CD14-positive monocyte (primary cell): ENCODE results near the gene CEP128. TPM values are rescaled to one million over a fixed set of nuclear protein-coding genes. Genes with fewer than 3 reads are reported as not detected.

Experiments used
- DNase-seq, 3 donors: peaks; one replicate each; pipeline ENCODE4 v3.0.0-alpha.2; 2011 to 2022
- H2AFZ ChIP-seq: 2 replicates; pipeline ENCODE4 v1.6.0; 2012; ENCODE audit warnings: mild to moderate bottlenecking, low read depth, low read length, inconsistent platforms; ENCODE audit not compliant: insufficient read depth, poor library complexity, severe bottlenecking
- H3K27ac ChIP-seq, 2 donors: 1 replicate in 1 of 2; 2 replicates in 1 of 2; pipeline ENCODE4 v1.5.1; 2012 to 2013; ENCODE audit warnings: low read length in 2 of 2, control low read depth in 1 of 2, inconsistent platforms in 1 of 2, low read depth in 1 of 2, mild to moderate bottlenecking in 1 of 2
- H3K27me3 ChIP-seq, 2 donors: one replicate each; pipeline versions ENCODE4 v1.6.0 to v1.6.1; 2011 to 2013; ENCODE audit warnings: low read length in 2 of 2; ENCODE audit not compliant: control insufficient read depth in 2 of 2, insufficient read depth in 2 of 2
- H3K36me3 ChIP-seq, 2 donors: replicated peaks in 1 of 2; 1 replicate in 1 of 2; 2 replicates in 1 of 2; pipeline versions ENCODE4 v1.5.1 to v1.6.1; 2012 to 2013; ENCODE audit warnings: low read length in 2 of 2, control low read depth in 1 of 2, inconsistent platforms in 1 of 2, mild to moderate bottlenecking in 1 of 2; ENCODE audit not compliant: insufficient read depth in 2 of 2, control insufficient read depth in 1 of 2
- H3K4me1 ChIP-seq, 2 donors: 1 replicate in 1 of 2; 2 replicates in 1 of 2; pipeline versions ENCODE4 v1.5.1 to v1.6.1; 2012 to 2013; ENCODE audit warnings: low read length in 2 of 2, control low read depth in 1 of 2, inconsistent platforms in 1 of 2, mild to moderate bottlenecking in 1 of 2, moderate library complexity in 1 of 2; ENCODE audit not compliant: insufficient read depth in 2 of 2, control insufficient read depth in 1 of 2
- H3K4me2 ChIP-seq: replicated peaks from 2 replicates; pipeline ENCODE3; 2012; ENCODE audit warnings: low read length, moderate library complexity, mild to moderate bottlenecking; ENCODE audit not compliant: poor library complexity, severe bottlenecking; ENCODE audit errors: extremely low read depth
- H3K4me3 ChIP-seq, 3 experiments: fragments of 200-600 bp in 1 of 3; sonication (generic) in 1 of 3; replicated peaks in 1 of 3; 1 replicate in 2 of 3; 2 replicates in 1 of 3; pipeline ENCODE4 v1.5.1; 2011 to 2013; ENCODE audit warnings: low read length in 3 of 3, mild to moderate bottlenecking in 3 of 3, control low read depth in 2 of 3, low read depth in 2 of 3, inconsistent platforms in 1 of 3, moderate library complexity in 1 of 3
- H3K79me2 ChIP-seq: 2 replicates; pipeline ENCODE4 v1.6.0; 2012; ENCODE audit warnings: mild to moderate bottlenecking, control low read depth, inconsistent platforms, low read length, moderate library complexity; ENCODE audit not compliant: insufficient read depth
- H3K9ac ChIP-seq: 2 replicates; pipeline ENCODE4 v1.6.0; 2017; ENCODE audit warnings: low read length, mild to moderate bottlenecking; ENCODE audit not compliant: insufficient read depth, poor library complexity, severe bottlenecking
- H3K9me3 ChIP-seq, 2 donors: replicated peaks in 1 of 2; 1 replicate in 1 of 2; 2 replicates in 1 of 2; pipeline versions ENCODE4 v1.5.1 to v1.6.1; 2012 to 2013; ENCODE audit warnings: low read length in 2 of 2, control low read depth in 1 of 2; ENCODE audit not compliant: control insufficient read depth in 1 of 2, insufficient read depth in 1 of 2
- H4K20me1 ChIP-seq: 2 replicates; pipeline ENCODE4 v1.6.0; 2012; ENCODE audit warnings: mild to moderate bottlenecking, low read length, control low read depth, moderate library complexity; ENCODE audit not compliant: insufficient read depth
- H3K27ac Mint-ChIP-seq, 7 donors: one replicate each; pipeline ENCODE4 v1.8.0; 2020; ENCODE audit warnings: mild to moderate bottlenecking in 7 of 7, mixed read lengths in 7 of 7, moderate library complexity in 6 of 7, inconsistent platforms in 2 of 7
- H3K27me3 Mint-ChIP-seq, 3 donors: one replicate each; pipeline ENCODE4 v1.8.0; 2021 to 2022; ENCODE audit warnings: low read depth in 3 of 3, mild to moderate bottlenecking in 3 of 3, mixed read lengths in 3 of 3, moderate library complexity in 3 of 3, inconsistent platforms in 1 of 3
- H3K36me3 Mint-ChIP-seq, 2 donors: one replicate each; pipeline ENCODE4 v1.8.0; 2020; ENCODE audit warnings: mixed read lengths in 2 of 2, inconsistent platforms in 1 of 2, mild to moderate bottlenecking in 1 of 2
- H3K4me1 Mint-ChIP-seq: one replicate; pipeline ENCODE4 v1.8.0; 2020; ENCODE audit warnings: mild to moderate bottlenecking, mixed read lengths
- H3K4me3 Mint-ChIP-seq, 2 donors: one replicate each; pipeline ENCODE4 v1.8.0; 2020; ENCODE audit warnings: mild to moderate bottlenecking in 2 of 2, mixed read lengths in 2 of 2, moderate library complexity in 1 of 2
- H3K9me3 Mint-ChIP-seq, 7 donors: one replicate each; pipeline ENCODE4 v1.8.0; 2020 to 2022; ENCODE audit warnings: mixed read lengths in 7 of 7, mild to moderate bottlenecking in 6 of 7, moderate library complexity in 6 of 7, inconsistent platforms in 2 of 7
- WGBS: methylation state at CpG from one replicate; pipeline ENCODE4 v1.1.5; 2013; ENCODE audit warnings: missing lambda C conversion rate; ENCODE audit not compliant: insufficient coverage; 5-methylcytosine and 5-hydroxymethylcytosine counted together
- intact Hi-C, 2 donors: fragments of 100-400 bp; cut with micrococcal nuclease; formaldehyde crosslinking; loops; one replicate each; pipeline versions ENCODE4 v1.15.0 to v1.15.1; 2023
- polyA plus RNA-seq, 3 donors: library from polyadenylated mRNA; depleted of rRNA in 1 of 3; unstranded in 2 of 3; stranded (reverse) in 1 of 3; fragments of 300-500 nt in 2 of 3; fragments of >200 nt in 1 of 3; fragmentation: Illumina TruSeq in 2 of 3; gene quantifications; 1 replicate in 2 of 3; 2 replicates in 1 of 3; pipeline ENCODE4 v1.2.3, GENCODE V29; 2012 to 2021
- TF ChIP-seq, protein P1 (sequence below): fragments of 200-600 bp; IDR thresholded peaks from one replicate; pipeline ENCODE4 v1.8.0; 2022; ENCODE audit warnings: antibody characterized with exemption, mild to moderate bottlenecking

The CEP128 gene
- polyA plus RNA-seq, 3 donors = 0.41 to 0.88 (median 0.62) TPM

DNA sequence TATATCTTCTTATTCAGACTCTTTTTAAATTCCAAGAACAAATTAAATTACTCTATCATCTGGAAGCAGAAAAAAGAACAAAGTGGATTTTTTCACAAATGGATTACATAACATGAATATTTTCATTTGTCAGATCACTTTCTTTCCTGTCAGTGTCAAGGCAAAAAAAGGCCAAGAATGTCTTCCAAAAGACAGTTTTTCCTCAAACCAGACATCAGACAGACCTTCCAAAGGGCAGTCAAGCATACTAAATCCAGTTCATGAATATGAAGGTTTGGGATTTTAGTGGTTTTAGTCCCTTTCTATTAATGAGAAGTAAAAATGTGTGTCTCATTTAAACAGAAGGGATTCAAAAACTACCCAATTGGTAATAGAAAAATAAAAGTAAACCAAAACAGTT lies 336.0 kb downstream of the CEP128 start:
- Histone ChIP-seq H3K27ac (no peak overlapping the region), H4K20me1 (no peaks in the 10 kb centered on the region), H3K9ac (no peak overlapping the region), H3K4me3 (no peak overlapping the region), H3K4me2 (no peak overlapping the region), H3K9me3 (no peaks in the 10 kb centered on the region), H2AFZ (no peak overlapping the region), H3K4me1 (no peaks in the 10 kb centered on the region), H3K27me3 (no peaks in the 10 kb centered on the region), H3K79me2 (no peaks in the 10 kb centered on the region), H3K36me3 (no peaks in the 10 kb centered on the region)
- intact Hi-C loops = no loop called here
- no peak for DNase-seq
- peaks cover 0 to 3% (median 0%) of the 10 kb centered on the region in 7 donors for H3K9me3 Mint-ChIP-seq
- H3K27ac Mint-ChIP-seq = no peak overlapping the region
- TF ChIP-seq, protein P1, sequence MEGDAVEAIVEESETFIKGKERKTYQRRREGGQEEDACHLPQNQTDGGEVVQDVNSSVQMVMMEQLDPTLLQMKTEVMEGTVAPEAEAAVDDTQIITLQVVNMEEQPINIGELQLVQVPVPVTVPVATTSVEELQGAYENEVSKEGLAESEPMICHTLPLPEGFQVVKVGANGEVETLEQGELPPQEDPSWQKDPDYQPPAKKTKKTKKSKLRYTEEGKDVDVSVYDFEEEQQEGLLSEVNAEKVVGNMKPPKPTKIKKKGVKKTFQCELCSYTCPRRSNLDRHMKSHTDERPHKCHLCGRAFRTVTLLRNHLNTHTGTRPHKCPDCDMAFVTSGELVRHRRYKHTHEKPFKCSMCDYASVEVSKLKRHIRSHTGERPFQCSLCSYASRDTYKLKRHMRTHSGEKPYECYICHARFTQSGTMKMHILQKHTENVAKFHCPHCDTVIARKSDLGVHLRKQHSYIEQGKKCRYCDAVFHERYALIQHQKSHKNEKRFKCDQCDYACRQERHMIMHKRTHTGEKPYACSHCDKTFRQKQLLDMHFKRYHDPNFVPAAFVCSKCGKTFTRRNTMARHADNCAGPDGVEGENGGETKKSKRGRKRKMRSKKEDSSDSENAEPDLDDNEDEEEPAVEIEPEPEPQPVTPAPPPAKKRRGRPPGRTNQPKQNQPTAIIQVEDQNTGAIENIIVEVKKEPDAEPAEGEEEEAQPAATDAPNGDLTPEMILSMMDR = no peak
- no peak overlapping the region for H3K4me3 Mint-ChIP-seq
- H3K4me1 Mint-ChIP-seq = no peaks in the 10 kb centered on the region
- H3K27me3 Mint-ChIP-seq = no peaks in the 10 kb centered on the region
- H3K36me3 Mint-ChIP-seq = no peaks in the 10 kb centered on the region

DNA sequence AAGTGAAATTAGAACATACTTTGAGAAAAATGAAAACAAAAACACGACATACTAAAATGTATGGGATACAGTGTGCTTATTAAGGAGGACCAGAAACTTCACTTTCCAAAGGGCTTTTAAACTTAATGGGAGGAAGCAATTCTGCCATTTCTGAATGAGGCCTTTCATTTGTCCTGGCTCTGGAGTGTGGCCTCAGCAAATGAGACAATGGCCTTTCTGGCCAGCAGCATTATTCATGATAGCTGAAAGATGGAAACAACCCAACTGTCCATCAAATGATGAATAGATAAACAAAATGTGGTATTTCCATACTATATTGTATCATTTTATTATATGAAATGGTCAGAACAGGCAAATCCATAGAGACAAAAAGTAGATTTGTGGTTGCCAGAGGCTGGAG lies 338.6 kb downstream of the CEP128 start:
- Histone ChIP-seq H3K27ac (no peak overlapping the region), H3K36me3 (no peaks in the 10 kb centered on the region), H3K4me1 (no peaks in the 10 kb centered on the region), H4K20me1 (no peaks in the 10 kb centered on the region), H3K27me3 (no peaks in the 10 kb centered on the region), H3K79me2 (no peaks in the 10 kb centered on the region), H2AFZ (no peak overlapping the region), H3K4me3 (no peak overlapping the region), H3K4me2 (no peak overlapping the region), H3K9me3 (no peaks in the 10 kb centered on the region), H3K9ac (no peak overlapping the region)
- no peak overlapping the region for H3K27ac Mint-ChIP-seq
- H3K27me3 Mint-ChIP-seq = no peaks in the 10 kb centered on the region
- DNase-seq = no peak
- H3K4me1 Mint-ChIP-seq = no peaks in the 10 kb centered on the region
- H3K9me3 Mint-ChIP-seq = peaks cover 0 to 7% (median 4%) of the 10 kb centered on the region in 7 donors
- no peaks in the 10 kb centered on the region for H3K36me3 Mint-ChIP-seq
- H3K4me3 Mint-ChIP-seq = no peak overlapping the region
- WGBS = no CpG with 5 or more reads among the region's 1 CpG
- intact Hi-C loops = no loop called here
- TF ChIP-seq, protein P1 = no peak
